IMR-90 (cell line): ENCODE results near the gene CAMK2N1. TPM values are rescaled to one million over a fixed set of nuclear protein-coding genes. Genes with fewer than 3 reads are reported as not detected.

Source experiments
- ATAC-seq: fragments of 200-7000 bp; cut with Tn5 transposase; 2 replicates; pipeline ENCODE4 v1.9.1; 2020; ENCODE audit warnings: low read depth, mild to moderate bottlenecking, moderate library complexity
- BruUV-seq: library from RNA; stranded (reverse); fragments of 400-500 nt; replicated peaks from 2 replicates; lab custom pipeline; 2021; lab: Mats Ljungman, UMichigan
- CTCF ChIA-PET: fragments of 300-600 bp; formaldehyde crosslinking; extraction: SDS; loops from one replicate; lab custom pipeline; 2021; ENCODE audit warnings: antibody characterized with exemption; lab: Yijun Ruan, JAX
- POLR2A ChIA-PET: fragments of 300-600 bp; sonication (Branson Sonifier 250); formaldehyde crosslinking; loops from one replicate; lab custom pipeline; 2022; ENCODE audit warnings: antibody characterized with exemption; ENCODE audit not compliant: unreplicated experiment; lab: Charles Lee
- DNase-seq: peaks from one replicate; pipeline ENCODE4 v3.0.0; 2013
- H2AFZ ChIP-seq: replicated peaks from 2 replicates; pipeline ENCODE3; 2013; ENCODE audit warnings: low read length, mild to moderate bottlenecking; ENCODE audit not compliant: poor library complexity
- H2AK5ac ChIP-seq: 2 replicates; pipeline ENCODE4 v1.6.1; 2013; ENCODE audit warnings: low read depth, low read length, inconsistent platforms
- H2AK9ac ChIP-seq: replicated peaks from 2 replicates; pipeline ENCODE3; 2013; ENCODE audit warnings: mild to moderate bottlenecking, low read depth, low read length, moderate library complexity; ENCODE audit not compliant: poor library complexity
- H2BK120ac ChIP-seq: 2 replicates; pipeline ENCODE4 v1.6.1; 2013; ENCODE audit warnings: low read depth, low read length, inconsistent platforms
- H2BK15ac ChIP-seq: 3 replicates; pipeline ENCODE4 v1.6.1; 2013; ENCODE audit warnings: low read depth, low read length, inconsistent platforms
- H2BK20ac ChIP-seq: 2 replicates; pipeline ENCODE4 v1.6.1; 2013; ENCODE audit warnings: low read depth, mild to moderate bottlenecking, inconsistent platforms, low read length, moderate library complexity
- H2BK5ac ChIP-seq: 2 replicates; pipeline ENCODE4 v1.6.1; 2013; ENCODE audit warnings: mild to moderate bottlenecking, low read depth, low read length, inconsistent platforms; ENCODE audit not compliant: poor library complexity, severe bottlenecking
- H3K14ac ChIP-seq: replicated peaks from 2 replicates; pipeline ENCODE4 v1.6.1; 2013; ENCODE audit warnings: low read depth, low read length, inconsistent platforms
- H3K18ac ChIP-seq: 2 replicates; pipeline ENCODE4 v1.6.1; 2013; ENCODE audit warnings: low read depth, low read length, control low read depth
- H3K23ac ChIP-seq: 2 replicates; pipeline ENCODE4 v1.6.1; 2013; ENCODE audit warnings: low read depth, low read length, inconsistent platforms
- H3K27ac ChIP-seq: 2 replicates; pipeline ENCODE4 v1.5.1; 2013; ENCODE audit warnings: mild to moderate bottlenecking, control low read depth, low read length; ENCODE audit not compliant: insufficient read depth
- H3K27me3 ChIP-seq: 2 replicates; pipeline ENCODE4 v1.6.1; 2013; ENCODE audit warnings: low read length; ENCODE audit not compliant: control insufficient read depth, insufficient read depth
- H3K36me3 ChIP-seq: 2 replicates; pipeline ENCODE4 v1.6.1; 2013; ENCODE audit warnings: low read length, mixed read lengths; ENCODE audit not compliant: control insufficient read depth, insufficient read depth
- H3K4ac ChIP-seq: 2 replicates; pipeline ENCODE4 v1.6.1; 2013; ENCODE audit warnings: low read depth, low read length, inconsistent platforms
- H3K4me1 ChIP-seq: 2 replicates; pipeline ENCODE4 v1.6.1; 2013; ENCODE audit warnings: low read length, mixed read lengths; ENCODE audit not compliant: control insufficient read depth, insufficient read depth
- H3K4me2 ChIP-seq: 2 replicates; pipeline ENCODE4 v1.6.1; 2013; ENCODE audit warnings: low read depth, mild to moderate bottlenecking, control low read depth, low read length, moderate library complexity
- H3K4me3 ChIP-seq: 2 replicates; pipeline ENCODE4 v1.5.1; 2013; ENCODE audit warnings: low read depth, mild to moderate bottlenecking, control low read depth, low read length, moderate library complexity; ENCODE audit not compliant: insufficient read depth
- H3K56ac ChIP-seq: 2 replicates; pipeline ENCODE4 v1.6.1; 2013; ENCODE audit warnings: low read length, inconsistent platforms; ENCODE audit not compliant: insufficient read depth; ENCODE audit errors: extremely low read depth
- H3K79me1 ChIP-seq, 2 experiments: 2 replicates each; pipeline ENCODE4 v1.6.1; 2013; ENCODE audit warnings: low read length in 2 of 2, inconsistent platforms in 1 of 2, low read depth in 1 of 2
- H3K9ac ChIP-seq: 2 replicates; pipeline ENCODE4 v1.6.1; 2013; ENCODE audit warnings: low read depth, low read length, control low read depth
- H3K9me1 ChIP-seq: 2 replicates; pipeline ENCODE4 v1.6.1; 2013; ENCODE audit warnings: low read length, inconsistent platforms; ENCODE audit not compliant: insufficient read depth
- H3K9me3 ChIP-seq: 2 replicates; pipeline ENCODE4 v1.6.1; 2013; ENCODE audit warnings: low read length; ENCODE audit not compliant: control insufficient read depth, insufficient read depth
- H4K20me1 ChIP-seq: 2 replicates; pipeline ENCODE4 v1.6.1; 2013; ENCODE audit warnings: low read length, inconsistent platforms; ENCODE audit not compliant: insufficient read depth
- H4K5ac ChIP-seq: 2 replicates; pipeline ENCODE4 v1.6.1; 2013; ENCODE audit warnings: mild to moderate bottlenecking, low read depth, low read length, control low read depth
- H4K8ac ChIP-seq, 2 experiments: 2 replicates each; pipeline ENCODE4 v1.6.1; 2013; ENCODE audit warnings: low read depth in 2 of 2, low read length in 2 of 2, control low read depth in 1 of 2, inconsistent platforms in 1 of 2
- H4K91ac ChIP-seq: 2 replicates; pipeline ENCODE4 v1.6.1; 2013; ENCODE audit warnings: low read depth, low read length, inconsistent platforms; ENCODE audit not compliant: insufficient read depth
- CEBPB ChIP-seq: IDR thresholded peaks from 2 replicates; pipeline ENCODE4 v1.6.1; 2012; ENCODE audit warnings: low read depth, low read length, improper control_type of control experiment
- CHD1 ChIP-seq: IDR thresholded peaks from 2 replicates; pipeline ENCODE4 v1.6.1; 2012; ENCODE audit warnings: low read depth, low read length, improper control_type of control experiment
- MAFK ChIP-seq: IDR thresholded peaks from 2 replicates; pipeline ENCODE4 v1.6.1; 2012; ENCODE audit warnings: low read depth, low read length, improper control_type of control experiment
- RAD21 ChIP-seq: IDR thresholded peaks from 2 replicates; pipeline ENCODE4 v1.6.1; 2012; ENCODE audit warnings: low read length, improper control_type of control experiment
- RCOR1 ChIP-seq: IDR thresholded peaks from 2 replicates; pipeline ENCODE4 v1.6.1; 2012; ENCODE audit warnings: mild to moderate bottlenecking, low read length, improper control_type of control experiment; ENCODE audit not compliant: insufficient replicate concordance
- SMC3 ChIP-seq: fragments of 150-350 bp; IDR thresholded peaks from 2 replicates; pipeline ENCODE4 v1.6.1; 2016; ENCODE audit warnings: low read depth, mild to moderate bottlenecking, antibody characterized with exemption, low read length, moderate library complexity
- WGBS, 2 experiments: methylation state at CpG; one replicate each; pipeline versions ENCODE4 v1.1.5 to v1.1.7; 2013; ENCODE audit warnings: missing lambda C conversion rate in 2 of 2; ENCODE audit not compliant: insufficient read length in 1 of 2; ENCODE audit errors: extremely low coverage in 2 of 2; 5-methylcytosine and 5-hydroxymethylcytosine counted together
- dilution Hi-C: fragments of 300-500 bp; cut with HindIII; formaldehyde crosslinking; loops from one replicate; pipeline ENCODE4 v1.14.3; 2018; ENCODE audit warnings: low sequenced_read_pairs; ENCODE audit not compliant: unreplicated experiment
- in situ Hi-C: fragments of 300-500 bp; cut with MboI; formaldehyde crosslinking; loops from 3 replicates; pipeline ENCODE4 v1.14.3; 2019; ENCODE audit warnings: low sequenced_read_pairs, inconsistent platforms, mixed read lengths
- intact Hi-C: fragments of 100-400 bp; cut with micrococcal nuclease; formaldehyde crosslinking; loops from 2 replicates; pipeline ENCODE4 v1.10.0; 2022
- polyA plus RNA-seq, 3 experiments: library from polyadenylated mRNA; depleted of rRNA; stranded (reverse); fragments of >200 nt; gene quantifications; 2 replicates each; pipeline ENCODE4 v1.2.3, GENCODE V29; 2012; ENCODE audit warnings: low replicate concordance in 1 of 3
- total RNA-seq: library from RNA; depleted of rRNA; stranded (reverse); fragments of >200 nt; gene quantifications from 2 replicates; pipeline ENCODE4 v1.2.3, GENCODE V29; 2012
- TF ChIP-seq, protein P1 (sequence below): fragments of 150-350 bp; IDR thresholded peaks from 2 replicates; pipeline ENCODE4 v1.6.1; 2016; ENCODE audit warnings: low read depth, mild to moderate bottlenecking, low read length, moderate library complexity, borderline replicate concordance

CAMK2N1 gene
- total and polyA plus RNA-seq, 2 of the 4 experiments (the other 2 are of a cell fraction): 10.2 to 44.4 TPM

DNA sequence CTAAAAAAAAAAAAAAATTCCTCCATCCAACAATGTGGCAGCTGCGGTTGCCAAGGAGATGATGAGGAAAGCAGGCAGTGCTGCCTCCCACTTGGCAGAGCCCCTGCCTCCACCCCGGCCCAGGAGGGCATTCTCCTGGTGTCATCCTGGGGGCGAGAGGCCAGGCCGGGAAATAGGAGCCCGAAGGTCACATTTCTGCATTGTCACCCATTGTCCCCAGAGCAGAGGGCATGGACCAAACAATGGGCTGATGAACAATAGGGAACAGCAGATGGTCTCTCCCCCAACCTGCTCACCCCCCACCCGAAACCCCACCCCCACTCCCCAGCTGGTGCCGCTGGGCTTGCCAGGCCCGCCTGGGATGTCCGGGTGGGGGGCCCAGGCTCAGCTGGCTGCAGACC lies 37.3 kb downstream of the CAMK2N1 start:
- H3K4me3 ChIP-seq: no peak overlapping the region
- H2BK20ac ChIP-seq: no peak overlapping the region
- CTCF ChIA-PET: no interaction called here
- no peak overlapping the region for H3K4ac ChIP-seq
- no peak overlapping the region for H2BK15ac ChIP-seq
- H3K9me1 ChIP-seq: 0 out of 2 replicates have a peak, but pooled peaks cover 2% of the 10 kb centered on the region
- no TSS peak for BruUV-seq
- intact Hi-C loops: no loop called here
- dilution Hi-C loops: no loop called here
- 24% methylated on average over 3 of the region's 9 CpGs; no CpG with 5 or more reads in 1 of the 2 experiments for WGBS, 2 experiments
- H3K27ac ChIP-seq: no peak overlapping the region
- TF ChIP-seq RCOR1 (no peak), CEBPB (no peak), MAFK (no peak), RAD21 (no peak), CHD1 (no peak), SMC3 (no peak)
- TF ChIP-seq, protein P1, sequence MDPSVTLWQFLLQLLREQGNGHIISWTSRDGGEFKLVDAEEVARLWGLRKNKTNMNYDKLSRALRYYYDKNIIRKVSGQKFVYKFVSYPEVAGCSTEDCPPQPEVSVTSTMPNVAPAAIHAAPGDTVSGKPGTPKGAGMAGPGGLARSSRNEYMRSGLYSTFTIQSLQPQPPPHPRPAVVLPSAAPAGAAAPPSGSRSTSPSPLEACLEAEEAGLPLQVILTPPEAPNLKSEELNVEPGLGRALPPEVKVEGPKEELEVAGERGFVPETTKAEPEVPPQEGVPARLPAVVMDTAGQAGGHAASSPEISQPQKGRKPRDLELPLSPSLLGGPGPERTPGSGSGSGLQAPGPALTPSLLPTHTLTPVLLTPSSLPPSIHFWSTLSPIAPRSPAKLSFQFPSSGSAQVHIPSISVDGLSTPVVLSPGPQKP: no peak
- no peaks in the 10 kb centered on the region for H3K79me1 ChIP-seq
- H3K4me1 ChIP-seq: no peaks in the 10 kb centered on the region
- no peak overlapping the region for H3K9ac ChIP-seq
- H3K56ac ChIP-seq: no peak overlapping the region
- H4K5ac ChIP-seq: no peak overlapping the region
- no peaks in the 10 kb centered on the region for H3K9me3 ChIP-seq
- no peak for DNase-seq
- H3K4me2 ChIP-seq: no peak overlapping the region
- no peak overlapping the region for H2AK5ac ChIP-seq
- ATAC-seq: no peak
- no peak overlapping the region for H3K18ac ChIP-seq
- H4K20me1 ChIP-seq: no peaks in the 10 kb centered on the region
- no peak overlapping the region for H2BK5ac ChIP-seq
- no peak overlapping the region for H3K14ac ChIP-seq
- no peak overlapping the region for H4K8ac ChIP-seq
- no peak overlapping the region for H4K91ac ChIP-seq
- H2AFZ ChIP-seq: no peak overlapping the region
- no peak overlapping the region for H2BK120ac ChIP-seq
- in situ Hi-C loops: no loop called here
- H3K23ac ChIP-seq: no peak overlapping the region
- H2AK9ac ChIP-seq: no peak overlapping the region
- no peaks in the 10 kb centered on the region for H3K36me3 ChIP-seq
- POLR2A ChIA-PET: no interaction called here
- peaks cover 14% of the 10 kb centered on the region for H3K27me3 ChIP-seq
